Esophagus squamous epithelium (tissue), 4 donors: ENCODE results near the gene IQCK.

Source experiments
- POLR2A ChIP-seq, 4 donors: fragments of 450-650 bp; IDR thresholded peaks; one replicate each; pipeline ENCODE4 v1.6.1; 2017; ENCODE audit warnings: antibody characterized with exemption in 4 of 4, mild to moderate bottlenecking in 4 of 4, moderate library complexity in 3 of 4
- TF ChIP-seq, protein P1 (sequence below), 6 experiments: fragments of 450-650 bp in 4 of 6; fragments of 200-600 bp in 2 of 6; sonication (generic) in 2 of 6; IDR thresholded peaks; one replicate each; pipeline ENCODE4 v1.5.1; 2016 to 2019; ENCODE audit warnings: antibody characterized with exemption in 6 of 6, mild to moderate bottlenecking in 4 of 6, moderate library complexity in 4 of 6

GRCh38 chr16:19808061-19808641 lies 90.1 kb downstream of the IQCK start:
- TF ChIP-seq POLR2A (IDR thresholded peaks at IDR 0.05) = no peak
- TF ChIP-seq, protein P1, sequence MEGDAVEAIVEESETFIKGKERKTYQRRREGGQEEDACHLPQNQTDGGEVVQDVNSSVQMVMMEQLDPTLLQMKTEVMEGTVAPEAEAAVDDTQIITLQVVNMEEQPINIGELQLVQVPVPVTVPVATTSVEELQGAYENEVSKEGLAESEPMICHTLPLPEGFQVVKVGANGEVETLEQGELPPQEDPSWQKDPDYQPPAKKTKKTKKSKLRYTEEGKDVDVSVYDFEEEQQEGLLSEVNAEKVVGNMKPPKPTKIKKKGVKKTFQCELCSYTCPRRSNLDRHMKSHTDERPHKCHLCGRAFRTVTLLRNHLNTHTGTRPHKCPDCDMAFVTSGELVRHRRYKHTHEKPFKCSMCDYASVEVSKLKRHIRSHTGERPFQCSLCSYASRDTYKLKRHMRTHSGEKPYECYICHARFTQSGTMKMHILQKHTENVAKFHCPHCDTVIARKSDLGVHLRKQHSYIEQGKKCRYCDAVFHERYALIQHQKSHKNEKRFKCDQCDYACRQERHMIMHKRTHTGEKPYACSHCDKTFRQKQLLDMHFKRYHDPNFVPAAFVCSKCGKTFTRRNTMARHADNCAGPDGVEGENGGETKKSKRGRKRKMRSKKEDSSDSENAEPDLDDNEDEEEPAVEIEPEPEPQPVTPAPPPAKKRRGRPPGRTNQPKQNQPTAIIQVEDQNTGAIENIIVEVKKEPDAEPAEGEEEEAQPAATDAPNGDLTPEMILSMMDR (IDR thresholded peaks at IDR 0.05) = no peak
